Measurements from ENCODE around the gene PELI2.

DNA sequence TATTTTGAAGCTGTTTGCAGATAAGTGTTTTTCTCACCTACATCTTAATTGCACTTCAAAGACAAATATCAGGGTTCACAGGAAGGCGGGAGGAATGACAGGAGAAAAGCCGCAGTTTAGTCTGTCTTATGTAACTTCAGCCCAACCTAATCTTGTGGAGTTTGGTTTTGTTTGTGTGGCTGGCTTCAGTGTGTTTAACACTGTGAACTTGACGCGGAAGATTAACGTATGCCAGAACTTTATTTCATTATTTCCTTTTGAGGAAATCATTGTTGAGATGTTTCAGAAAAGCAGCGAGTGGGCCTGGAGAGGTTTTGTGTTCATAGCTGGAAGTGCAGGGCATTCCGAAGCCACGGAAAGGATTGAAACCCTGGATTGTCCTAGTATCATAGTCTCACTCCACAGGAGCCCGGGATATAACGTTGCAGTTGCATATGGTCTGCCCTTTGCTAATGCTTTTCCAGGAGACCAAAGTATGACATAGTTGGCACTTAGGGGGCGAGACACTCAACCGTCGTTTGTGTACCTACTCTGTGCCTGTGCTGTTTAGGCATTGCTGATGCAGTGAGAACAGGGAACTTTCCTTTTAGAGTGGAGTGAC is 2.0 kb downstream of the PELI2 start:
- TF ChIP-seq, protein P1, sequence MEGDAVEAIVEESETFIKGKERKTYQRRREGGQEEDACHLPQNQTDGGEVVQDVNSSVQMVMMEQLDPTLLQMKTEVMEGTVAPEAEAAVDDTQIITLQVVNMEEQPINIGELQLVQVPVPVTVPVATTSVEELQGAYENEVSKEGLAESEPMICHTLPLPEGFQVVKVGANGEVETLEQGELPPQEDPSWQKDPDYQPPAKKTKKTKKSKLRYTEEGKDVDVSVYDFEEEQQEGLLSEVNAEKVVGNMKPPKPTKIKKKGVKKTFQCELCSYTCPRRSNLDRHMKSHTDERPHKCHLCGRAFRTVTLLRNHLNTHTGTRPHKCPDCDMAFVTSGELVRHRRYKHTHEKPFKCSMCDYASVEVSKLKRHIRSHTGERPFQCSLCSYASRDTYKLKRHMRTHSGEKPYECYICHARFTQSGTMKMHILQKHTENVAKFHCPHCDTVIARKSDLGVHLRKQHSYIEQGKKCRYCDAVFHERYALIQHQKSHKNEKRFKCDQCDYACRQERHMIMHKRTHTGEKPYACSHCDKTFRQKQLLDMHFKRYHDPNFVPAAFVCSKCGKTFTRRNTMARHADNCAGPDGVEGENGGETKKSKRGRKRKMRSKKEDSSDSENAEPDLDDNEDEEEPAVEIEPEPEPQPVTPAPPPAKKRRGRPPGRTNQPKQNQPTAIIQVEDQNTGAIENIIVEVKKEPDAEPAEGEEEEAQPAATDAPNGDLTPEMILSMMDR (IDR thresholded peaks at IDR 0.05), result no peak
- no peak for TF ChIP-seq EZH2 (IDR thresholded peaks at IDR 0.05)
- no peak for TF ChIP-seq EZH2phosphoT487 (IDR thresholded peaks at IDR 0.05)

All from neural progenitor cell (in vitro differentiated cells).